ENCODE results near the gene BBOX1.

Gene BBOX1

DNA sequence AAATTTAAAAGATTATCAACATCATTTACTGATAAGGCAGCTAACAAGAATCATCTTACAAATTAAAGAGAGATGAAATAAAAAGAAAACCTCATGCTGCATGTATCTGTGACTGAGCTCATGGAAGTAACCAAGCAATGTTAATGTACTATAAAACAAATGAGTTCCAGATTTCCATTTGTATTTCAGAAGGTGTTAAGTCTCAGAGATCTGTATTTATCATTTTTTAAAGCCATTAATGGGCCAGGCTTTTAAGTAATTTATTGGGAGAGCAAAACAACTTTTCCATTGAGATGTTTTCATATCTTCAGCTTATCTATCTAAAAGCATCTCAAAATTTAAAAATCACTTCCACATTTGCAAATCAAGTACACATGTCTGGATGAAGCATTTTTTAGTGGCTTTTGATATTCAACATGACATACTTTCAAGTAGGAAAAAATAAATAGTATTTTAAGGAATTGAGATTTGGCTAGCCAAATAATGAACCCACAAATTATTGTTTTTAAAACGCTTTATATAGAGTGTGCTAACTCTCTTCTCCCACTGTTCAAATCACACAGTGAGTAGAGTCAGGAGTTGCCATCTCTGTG lies 17.9 kb upstream of the BBOX1 start:
- in situ Hi-C loops (cut with MboI; ENCODE audit: low pct_unique_long_range_greater_than_20kb, low sequenced_read_pairs) = no loop called here
- DNase-seq = no peak

DNA sequence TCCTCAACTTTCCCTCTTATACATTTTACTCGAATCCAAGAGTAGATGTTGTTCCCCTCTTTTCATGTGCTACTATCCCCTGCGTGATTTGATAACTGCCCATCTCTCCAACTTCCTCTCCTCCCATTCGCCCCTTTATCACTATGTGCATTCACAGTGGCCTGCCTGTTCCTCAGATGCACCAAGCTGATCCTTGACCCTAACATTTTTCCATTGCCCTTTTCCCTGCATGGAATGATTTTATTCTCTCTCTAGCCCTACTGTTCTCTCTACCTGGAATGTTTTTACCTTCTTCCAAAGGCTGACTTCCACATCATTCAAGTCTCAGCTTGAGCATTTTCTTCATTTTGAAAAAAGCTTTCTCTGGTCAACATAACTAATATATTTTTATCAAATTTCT lies 15.8 kb upstream of the BBOX1 start:
- no peak for DNase-seq
- in situ Hi-C loops (cut with MboI; ENCODE audit: low pct_unique_long_range_greater_than_20kb, low sequenced_read_pairs) = no loop called here

DNA sequence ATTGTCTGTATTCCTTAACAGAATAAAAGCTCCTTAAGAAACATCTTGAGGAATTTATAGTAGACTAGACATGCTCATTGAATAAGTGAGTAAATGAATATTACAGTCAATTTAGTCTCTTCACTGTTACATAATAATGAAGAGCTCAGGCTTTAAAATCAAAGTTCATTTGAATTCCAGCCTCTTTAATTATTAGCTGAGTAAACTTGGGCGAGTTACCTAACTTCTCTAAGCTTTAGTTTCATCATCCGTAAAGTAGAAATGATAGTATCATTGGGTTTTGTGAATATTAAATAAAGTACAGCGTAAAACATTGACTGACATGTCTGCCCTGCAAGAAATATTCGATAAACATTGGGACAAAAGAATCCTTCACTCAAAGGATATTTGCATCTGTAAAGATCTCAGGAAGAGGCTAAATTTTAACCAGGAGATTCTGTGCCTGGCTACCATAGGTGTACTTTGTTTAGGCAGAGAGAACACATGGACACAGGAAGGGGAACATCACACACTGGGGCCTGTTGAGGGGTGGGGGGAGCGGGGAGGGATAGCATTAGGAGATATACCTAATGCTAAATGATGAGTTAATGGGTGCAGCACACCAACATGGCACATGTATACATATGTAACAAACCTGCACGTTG lies 15.2 kb upstream of the BBOX1 start:
- in situ Hi-C loops (cut with MboI; ENCODE audit: low pct_unique_long_range_greater_than_20kb, low sequenced_read_pairs) = no loop called here
- DNase-seq = no peak

DNA sequence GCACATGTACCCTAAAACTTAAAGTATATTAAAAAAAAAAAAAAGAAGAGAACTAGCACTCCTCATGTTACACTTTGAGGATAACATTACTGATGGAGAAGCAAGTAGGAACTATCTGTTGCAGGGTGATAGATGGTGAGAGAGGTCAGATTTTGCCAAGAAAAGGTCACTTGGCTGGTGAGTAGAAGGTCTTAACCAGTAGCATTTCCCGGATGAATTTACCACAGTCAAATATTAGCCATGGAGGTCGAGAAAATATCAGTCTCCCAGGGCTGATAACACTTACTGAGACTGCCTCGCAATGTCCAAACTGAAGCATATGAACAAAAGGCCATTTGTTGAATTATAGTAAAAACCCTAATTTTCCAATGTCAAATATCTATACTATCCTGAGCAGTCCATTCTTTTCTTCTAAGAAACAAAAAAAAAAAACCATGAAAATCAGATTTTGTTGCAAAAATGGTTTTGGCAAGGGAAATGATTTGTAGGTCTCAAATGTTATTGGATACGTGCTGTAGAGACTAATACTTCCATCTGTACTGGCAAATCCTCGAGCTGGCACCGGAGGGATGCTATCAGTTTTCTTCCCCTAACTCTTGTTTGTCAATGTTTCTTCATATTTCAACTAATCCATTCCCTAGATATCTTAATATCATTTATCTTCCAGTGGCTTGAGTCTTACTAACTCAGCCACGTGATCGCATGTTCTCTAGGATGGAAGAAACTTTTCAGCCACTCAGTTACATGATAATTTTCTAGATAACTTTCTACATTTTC lies 14.5 kb upstream of the BBOX1 start:
- DNase-seq = no peak
- in situ Hi-C loops (cut with MboI; ENCODE audit: low pct_unique_long_range_greater_than_20kb, low sequenced_read_pairs) = no loop called here

- in situ Hi-C loops (cut with MboI; ENCODE audit: low pct_unique_long_range_greater_than_20kb, low sequenced_read_pairs) = no loop called here
- DNase-seq = no peak
Measured at GRCh38 chr11:27028561-27028965, 12.1 kb upstream of the BBOX1 start.

GRCh38 chr11:27029966-27030365 lies 10.6 kb upstream of the BBOX1 start:
- in situ Hi-C loops (cut with MboI; ENCODE audit: low pct_unique_long_range_greater_than_20kb, low sequenced_read_pairs) = no loop called here
- DNase-seq = no peak

GRCh38 chr11:27031754-27032153 lies 8.9 kb upstream of the BBOX1 start:
- in situ Hi-C loops (cut with MboI; ENCODE audit: low pct_unique_long_range_greater_than_20kb, low sequenced_read_pairs) = no loop called here

GRCh38 chr11:27039873-27040272 lies 742 bp upstream of the BBOX1 start:
- DNase-seq = no peak
- in situ Hi-C loops (cut with MboI; ENCODE audit: low pct_unique_long_range_greater_than_20kb, low sequenced_read_pairs) = no loop called here

More at GRCh38 chr11:27031754-27032153, 8.9 kb upstream of the BBOX1 start:
- no peak for DNase-seq

GRCh38 chr11:27041141-27041899 lies 705 bp downstream of the BBOX1 start:
- no peak for DNase-seq
- in situ Hi-C loops (cut with MboI; ENCODE audit: low pct_unique_long_range_greater_than_20kb, low sequenced_read_pairs) = no loop called here

- in situ Hi-C loops (cut with MboI; ENCODE audit: low pct_unique_long_range_greater_than_20kb, low sequenced_read_pairs) = no loop called here
- DNase-seq = no peak
Measured at GRCh38 chr11:27046956-27047355, 6.3 kb downstream of the BBOX1 start.

GRCh38 chr11:27052668-27053067 lies 12.1 kb downstream of the BBOX1 start:
- DNase-seq = no peak
- in situ Hi-C loops (cut with MboI; ENCODE audit: low pct_unique_long_range_greater_than_20kb, low sequenced_read_pairs) = no loop called here

DNA sequence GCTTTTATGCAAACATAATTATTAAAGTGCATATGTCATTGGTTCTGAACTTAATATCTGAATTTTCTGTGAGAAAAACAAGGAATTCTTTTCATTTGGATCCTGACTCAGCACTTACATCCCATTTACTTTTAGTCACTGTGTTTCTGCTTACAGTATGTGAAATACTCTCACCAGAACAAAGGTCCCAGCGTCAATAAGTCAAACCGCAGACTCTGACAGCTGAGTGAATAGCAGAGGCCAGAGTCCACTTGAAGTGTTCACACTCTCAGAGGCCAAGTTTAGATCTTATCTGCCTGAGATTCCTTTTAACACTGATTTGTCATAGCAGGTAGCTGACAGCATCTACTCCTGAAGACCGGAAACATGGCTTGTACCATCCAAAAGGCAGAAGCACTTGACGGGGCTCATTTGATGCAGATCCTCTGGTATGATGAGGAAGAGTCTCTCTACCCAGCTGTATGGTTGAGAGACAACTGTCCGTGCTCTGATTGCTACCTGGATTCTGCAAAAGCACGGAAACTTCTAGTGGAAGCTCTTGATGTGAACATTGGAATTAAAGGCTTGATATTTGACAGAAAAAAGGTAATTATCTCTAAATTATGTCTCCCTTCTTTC lies 14.6 kb downstream of the BBOX1 start:
- no peak for DNase-seq

DNA sequence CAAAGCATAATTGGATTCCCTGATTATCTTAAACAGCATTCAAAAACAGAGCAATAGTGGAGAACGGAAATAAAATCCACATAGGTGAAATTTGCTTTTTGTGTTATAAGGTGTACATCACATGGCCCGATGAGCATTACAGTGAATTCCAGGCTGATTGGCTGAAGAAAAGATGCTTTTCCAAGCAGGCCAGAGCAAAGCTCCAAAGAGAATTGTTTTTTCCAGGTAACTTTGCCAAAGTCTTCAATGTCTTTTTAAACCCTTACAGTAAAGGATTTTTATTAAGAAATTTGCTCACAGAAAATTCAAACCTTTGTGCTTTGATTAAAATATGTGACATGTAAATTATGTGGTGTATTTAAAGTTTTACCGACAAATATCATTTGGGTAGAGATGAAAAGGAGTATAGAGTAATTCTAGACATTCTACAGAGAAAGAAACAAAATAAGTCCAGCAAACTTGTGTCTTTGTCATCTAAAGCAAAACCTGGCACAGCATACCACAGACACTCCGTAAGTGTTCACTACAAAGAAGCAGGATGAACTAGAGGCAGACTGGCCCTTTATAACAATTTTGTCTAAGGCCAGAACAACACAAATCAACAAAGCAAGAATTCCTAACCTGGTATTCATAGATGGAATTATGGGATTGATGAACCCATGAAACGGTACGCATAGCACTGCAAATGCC lies 16.6 kb downstream of the BBOX1 start:
- in situ Hi-C loops (cut with MboI; ENCODE audit: low pct_unique_long_range_greater_than_20kb, low sequenced_read_pairs) = no loop called here
- no peak for DNase-seq

More for the DNA sequence above, 14.6 kb downstream of the BBOX1 start:
- in situ Hi-C loops (cut with MboI; ENCODE audit: low pct_unique_long_range_greater_than_20kb, low sequenced_read_pairs) = no loop called here

- in situ Hi-C loops (cut with MboI; ENCODE audit: low pct_unique_long_range_greater_than_20kb, low sequenced_read_pairs) = no loop called here
- no peak for DNase-seq
Measured at GRCh38 chr11:27058456-27058855, 17.8 kb downstream of the BBOX1 start.

- DNase-seq = no peak
- in situ Hi-C loops (cut with MboI; ENCODE audit: low pct_unique_long_range_greater_than_20kb, low sequenced_read_pairs) = no loop called here
Measured at GRCh38 chr11:27059431-27059830, 18.8 kb downstream of the BBOX1 start.

GRCh38 chr11:27060816-27061460 lies 20.3 kb downstream of the BBOX1 start:
- in situ Hi-C loops (cut with MboI; ENCODE audit: low pct_unique_long_range_greater_than_20kb, low sequenced_read_pairs) = no loop called here
- DNase-seq = no peak

DNA sequence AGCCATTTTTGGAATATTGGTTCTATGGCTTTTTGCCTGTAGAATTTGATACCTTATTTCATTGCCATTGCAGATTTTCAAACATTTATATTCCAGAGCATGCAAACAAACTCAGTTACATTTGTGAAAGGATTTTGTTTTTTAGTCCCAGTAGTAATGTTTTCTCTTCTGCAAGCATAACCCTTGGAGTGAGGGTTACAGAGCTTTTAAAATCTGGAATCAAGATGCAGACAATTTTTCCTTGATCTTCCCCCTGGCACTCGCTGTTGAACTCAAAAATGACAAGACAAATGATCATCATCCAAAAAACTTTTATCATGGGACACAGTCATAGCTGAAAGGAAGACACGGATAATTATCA lies 20.8 kb downstream of the BBOX1 start:
- no peak for DNase-seq
- in situ Hi-C loops (cut with MboI; ENCODE audit: low pct_unique_long_range_greater_than_20kb, low sequenced_read_pairs) = no loop called here

DNA sequence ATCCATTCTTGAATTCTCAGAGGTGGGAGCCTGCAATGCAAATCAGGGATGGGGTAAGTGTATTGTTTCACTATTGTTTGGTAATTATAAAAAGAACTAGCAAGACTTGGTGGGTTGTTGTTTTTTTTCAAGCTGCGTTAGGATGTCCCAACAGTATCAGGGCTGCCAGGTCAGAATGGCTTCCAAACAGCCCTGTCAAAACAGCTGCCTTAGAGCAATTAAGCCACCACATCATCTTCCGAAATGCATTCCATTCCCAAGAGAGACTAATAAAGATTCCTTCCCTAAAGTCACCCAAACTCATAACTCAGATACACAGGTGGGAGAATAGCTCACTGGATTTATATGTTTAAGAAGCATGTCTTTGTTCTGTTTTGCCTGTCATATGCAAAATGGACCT lies 23.5 kb downstream of the BBOX1 start:
- DNase-seq = no peak
- in situ Hi-C loops (cut with MboI; ENCODE audit: low pct_unique_long_range_greater_than_20kb, low sequenced_read_pairs) = no loop called here

Data from KBM-7 (cell line).